ENCODE measurements around the gene LRIG1. TPM values are rescaled to one million over a fixed set of nuclear protein-coding genes. Genes with fewer than 3 reads are reported as not detected.

Gene LRIG1
- total and polyA plus RNA-seq, 2 of the 8 experiments (the other 6 are each of a cell fraction or from before 2014, with no cell fraction given) = 78.1 to 88.7 TPM

DNA sequence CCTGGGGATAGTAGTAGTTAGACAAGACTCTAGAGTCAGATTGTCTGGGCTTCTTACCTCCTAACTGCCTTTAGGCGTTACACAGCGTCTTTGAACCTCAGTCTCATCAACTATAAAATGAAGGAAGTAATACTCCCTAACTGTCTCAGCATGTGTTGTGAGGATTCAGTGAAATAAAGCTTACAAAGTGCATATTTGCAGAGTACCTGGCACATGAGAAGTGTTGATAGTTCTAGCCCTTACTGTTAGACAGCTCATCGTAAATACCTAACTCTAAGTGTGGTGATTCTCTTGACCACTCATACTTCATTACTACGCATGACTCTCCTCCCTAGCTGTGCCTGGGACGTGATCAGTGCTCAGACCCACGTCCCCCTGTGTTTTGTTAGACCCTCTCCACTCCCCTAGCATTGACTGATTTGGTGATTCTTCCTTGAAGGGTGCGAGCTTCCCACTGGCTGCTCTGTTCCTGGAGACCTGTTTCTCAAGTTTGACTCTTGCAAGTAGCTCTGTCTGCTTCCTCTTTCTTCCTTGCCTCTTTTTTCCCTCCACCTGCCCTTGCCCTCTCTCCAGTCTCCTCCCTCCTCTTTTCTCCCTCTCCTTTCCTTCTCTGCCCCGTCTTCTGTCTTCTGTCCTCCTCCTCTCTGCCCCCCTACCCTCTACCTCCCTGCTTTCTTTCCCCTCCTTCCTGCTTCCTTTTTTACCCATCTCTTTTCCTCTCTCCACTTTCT is 155.8 kb downstream of the LRIG1 start:
- Histone ChIP-seq H3K79me1 (ENCODE audit: low read depth, low read length) (no peaks in the 10 kb centered on the region), H3K36me3 (ENCODE audit: control insufficient read depth in 2 of 4, insufficient read depth in 4 of 4, low read length in 3 of 4) (peaks cover 0 to 3% (median 0%) of the 10 kb centered on the region in 4 experiments; a peak in 1 of 8 replicates), H2AFZ (ENCODE audit: low read length) (no peak overlapping the region), H3K23ac (ENCODE audit: insufficient read length) (no peak overlapping the region), H3K27ac (ENCODE audit: low read depth, low read length) (no peak overlapping the region), H3K9ac (replicated peaks in 1 of 4; ENCODE audit: extremely low read depth in 1 of 4, low read depth in 3 of 4, low read length in 3 of 4) (no peak overlapping the region), H4K91ac (replicated peaks; ENCODE audit: insufficient read length, low read length) (no peak overlapping the region), H2BK15ac (ENCODE audit: low read length) (no peak overlapping the region), H3K23me2 (ENCODE audit: low read depth, low read length) (no peaks in the 10 kb centered on the region), H3K4me1 (replicated peaks in 1 of 4; ENCODE audit: control insufficient read depth in 3 of 4, insufficient read depth in 4 of 4, low read length in 3 of 4) (peaks cover 0 to 3% (median under 1%) of the 10 kb centered on the region in 4 experiments; a peak in 4 of 7 replicates), H3K4me2 (ENCODE audit: insufficient read depth in 1 of 2, low read depth in 2 of 2, low read length in 2 of 2) (no peak overlapping the region; a peak in 1 of 4 replicates), H3K4ac (replicated peaks; ENCODE audit: insufficient read length, low read depth, low read length) (no peak overlapping the region), H3K4me3 (ENCODE audit: extremely low read depth in 1 of 4, insufficient read depth in 2 of 4, low read depth in 3 of 4, low read length in 4 of 4) (no peak overlapping the region), H2BK20ac (ENCODE audit: low read length) (no peak overlapping the region), H3K27me3 (replicated peaks in 1 of 4; ENCODE audit: control insufficient read depth in 3 of 4, extremely low read depth in 1 of 4, insufficient read depth in 3 of 4, low read length in 3 of 4) (no peaks in the 10 kb centered on the region), H4K20me1 (replicated peaks in 1 of 2; ENCODE audit: control insufficient read depth in 1 of 2, insufficient read depth in 2 of 2, low read length in 2 of 2) (no peaks in the 10 kb centered on the region), H3K14ac (ENCODE audit: insufficient read length) (no peak overlapping the region), H2BK120ac (replicated peaks; ENCODE audit: low read depth, low read length) (no peak overlapping the region), H2BK5ac (ENCODE audit: low read depth, low read length) (no peak overlapping the region), H3K18ac (ENCODE audit: extremely low read depth, low read length) (no peak overlapping the region), H3K56ac (replicated peaks; ENCODE audit: insufficient read length, low read depth, low read length) (no peak overlapping the region), H4K5ac (ENCODE audit: insufficient read length, low read depth, low read length) (no peak overlapping the region), H2BK12ac (ENCODE audit: low read depth, low read length) (peak overlapping the region; percentile 64; the same call in 1 of the 2 replicates), H4K8ac (ENCODE audit: extremely low read depth, insufficient read depth, low read length) (no peak overlapping the region), H2AK5ac (ENCODE audit: low read depth, low read length) (no peak overlapping the region), H3K79me2 (ENCODE audit: control insufficient read depth in 1 of 2, insufficient read depth in 2 of 2, low read length in 2 of 2) (no peaks in the 10 kb centered on the region), H3K9me3 (ENCODE audit: insufficient read depth in 2 of 2, low read depth in 1 of 2, low read length in 1 of 2) (no peaks in the 10 kb centered on the region)
- ChIA-PET POLR2A (ENCODE audit: partially characterized antibody) (no interaction called here), CTCF (ENCODE audit: partially characterized antibody) (interaction anchor here (0.7 to 1.9 kb wide), 7 partner anchors 21 to 517 kb away, joined by 3 to 5 read pairs (median 3); no protein-coding TSS in a partner anchor)
- FAIRE-seq = no peak
- no peak for DNase-seq (ENCODE audit: low read depth in 1 of 2, low spot score in 2 of 2)
- WGBS, 2 experiments (ENCODE audit: extremely low coverage in 1 of 2, insufficient coverage in 1 of 2, insufficient read length in 1 of 2, insufficient replicate concordance in 2 of 2, low coverage in 1 of 2, low lambda C conversion rate in 2 of 2, missing lambda C conversion rate in 1 of 2) = 88% methylated on average over 8 of the region's 8 CpGs; no CpG with 5 or more reads in 1 of the 2 experiments
- TF ChIP-seq TAF1 (IDR thresholded peaks at IDR 0.05; ENCODE audit: low read depth, low read length) (no peak), SP1 (IDR thresholded peaks at IDR 0.05; ENCODE audit: low read depth, low read length) (no peak), TBP (IDR thresholded peaks at IDR 0.05; ENCODE audit: low read depth, low read length) (no peak), GTF2F1 (IDR thresholded peaks at IDR 0.05; ENCODE audit: borderline replicate concordance, low read depth, low read length) (no peak), EGR1 (IDR thresholded peaks at IDR 0.05; ENCODE audit: borderline replicate concordance, low read depth, low read length) (no peak), SIN3A (conservative IDR thresholded peaks at IDR 0.05 in 1 of 2, IDR thresholded peaks at IDR 0.05 in 1 of 2; ENCODE audit: low read depth in 1 of 2, low read length in 2 of 2) (no peak), CTBP2 (IDR thresholded peaks at IDR 0.05; ENCODE audit: borderline replicate concordance, insufficient read depth, insufficient read length, low read length) (no peak), ZNF274 (IDR thresholded peaks at IDR 0.05; ENCODE audit: borderline replicate concordance, extremely low read depth, low read length) (no peak)
- TF ChIP-seq, protein P1, sequence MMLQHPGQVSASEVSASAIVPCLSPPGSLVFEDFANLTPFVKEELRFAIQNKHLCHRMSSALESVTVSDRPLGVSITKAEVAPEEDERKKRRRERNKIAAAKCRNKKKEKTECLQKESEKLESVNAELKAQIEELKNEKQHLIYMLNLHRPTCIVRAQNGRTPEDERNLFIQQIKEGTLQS (IDR thresholded peaks at IDR 0.05; ENCODE audit: insufficient read depth, low read depth, low read length) = no peak
- TF ChIP-seq, protein P2, sequence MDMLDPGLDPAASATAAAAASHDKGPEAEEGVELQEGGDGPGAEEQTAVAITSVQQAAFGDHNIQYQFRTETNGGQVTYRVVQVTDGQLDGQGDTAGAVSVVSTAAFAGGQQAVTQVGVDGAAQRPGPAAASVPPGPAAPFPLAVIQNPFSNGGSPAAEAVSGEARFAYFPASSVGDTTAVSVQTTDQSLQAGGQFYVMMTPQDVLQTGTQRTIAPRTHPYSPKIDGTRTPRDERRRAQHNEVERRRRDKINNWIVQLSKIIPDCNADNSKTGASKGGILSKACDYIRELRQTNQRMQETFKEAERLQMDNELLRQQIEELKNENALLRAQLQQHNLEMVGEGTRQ (IDR thresholded peaks at IDR 0.05; ENCODE audit: low read length) = no peak
